Measurements from ENCODE around the gene CHN1. TPM values are rescaled to one million over a fixed set of nuclear protein-coding genes. Genes with fewer than 3 reads are reported as not detected.

Gene CHN1
- total RNA-seq, 5 donors from 2014 or later (not counting 1 experiment from before 2014, with no cell fraction given): 1.4 to 3.2 (median 3.0) TPM

GRCh38 chr2:174776223-174776622 lies 229.0 kb downstream of the CHN1 start:
- DNase-seq (peak in 7 of 35 experiments; percentile 11 to 52 (median 29)), ATAC-seq (replicated peaks in 1 of 4) (no peak)
- Histone ChIP-seq H3K36me3 (ENCODE audit: control insufficient read depth in 2 of 2, extremely low read depth in 1 of 2, insufficient read depth in 1 of 2, low read length in 1 of 2) (no peaks in the 10 kb centered on the region), H3K27me3 (replicated peaks in 1 of 2; ENCODE audit: control insufficient read depth in 2 of 2, extremely low read depth in 1 of 2, insufficient read depth in 2 of 2, low read length in 1 of 2) (no peaks in the 10 kb centered on the region), H3K27ac (ENCODE audit: low read length) (no peak overlapping the region), H3K4me3 (ENCODE audit: control insufficient read depth in 1 of 2, extremely low read depth in 1 of 2, low read length in 1 of 2) (no peak overlapping the region), H3K4me1 (ENCODE audit: control insufficient read depth in 1 of 2, extremely low read depth in 1 of 2, insufficient read depth in 2 of 2, low read length in 2 of 2) (peaks cover 32 to 52% of the 10 kb centered on the region in 2 experiments), H3K9me3 (no peaks in the 10 kb centered on the region)
- Mint-ChIP-seq H3K4me1 (peaks cover 52 to 59% (median 58%) of the 10 kb centered on the region in 3 donors), H3K36me3 (no peaks in the 10 kb centered on the region), H3K27me3 (no peaks in the 10 kb centered on the region), H3K9me3 (no peaks in the 10 kb centered on the region), H3K27ac (peak overlapping the region in 1 of 2 donors; percentile 57), H3K4me3 (peak overlapping the region in 1 of 3 donors; percentile 10)
- CTCF ChIA-PET: interaction anchor here (1.6 to 3.8 kb wide), 3 partner anchors 27 to 79 kb away, joined by 3 to 18 read pairs (median 12); no protein-coding TSS in a partner anchor
- POLR2A ChIA-PET: no interaction called here
- 100% methylated on average over 2 of the region's 6 CpGs for WGBS (ENCODE audit: insufficient coverage)

- H3K4me1 Mint-ChIP-seq: peaks cover 51 to 56% (median 53%) of the 10 kb centered on the region in 3 donors
- no peak for ATAC-seq (replicated peaks in 1 of 4)
- 35% methylated on average over 2 of the region's 5 CpGs for WGBS (ENCODE audit: insufficient coverage)
- no peaks in the 10 kb centered on the region for H3K27me3 Mint-ChIP-seq
- H3K4me3 ChIP-seq (ENCODE audit: control insufficient read depth in 1 of 2, extremely low read depth in 1 of 2, low read length in 1 of 2): no peak overlapping the region
- no peak overlapping the region for H3K27ac ChIP-seq (ENCODE audit: low read length)
- CTCF ChIA-PET: interaction anchor here (1.3 to 3.8 kb wide), 4 partner anchors 9 to 78 kb away, joined by 3 to 18 read pairs (median 8); no protein-coding TSS in a partner anchor
- H3K4me3 Mint-ChIP-seq: no peak overlapping the region
- peaks cover 32 to 51% of the 10 kb centered on the region in 2 experiments for H3K4me1 ChIP-seq (ENCODE audit: control insufficient read depth in 1 of 2, extremely low read depth in 1 of 2, insufficient read depth in 2 of 2, low read length in 2 of 2)
- H3K36me3 ChIP-seq (ENCODE audit: control insufficient read depth in 2 of 2, extremely low read depth in 1 of 2, insufficient read depth in 1 of 2, low read length in 1 of 2): no peaks in the 10 kb centered on the region
- POLR2A ChIA-PET: interaction anchor here (0.5 to 0.6 kb wide), 2 partner anchors 9 to 865 kb away, joined by 3 read pairs; no protein-coding TSS in a partner anchor
- DNase-seq: no peak
- H3K27ac Mint-ChIP-seq: peak overlapping the region in 1 of 2 donors; percentile 28
- H3K36me3 Mint-ChIP-seq: no peaks in the 10 kb centered on the region
- no peaks in the 10 kb centered on the region for H3K27me3 ChIP-seq (replicated peaks in 1 of 2; ENCODE audit: control insufficient read depth in 2 of 2, extremely low read depth in 1 of 2, insufficient read depth in 2 of 2, low read length in 1 of 2)
- H3K9me3 Mint-ChIP-seq: no peaks in the 10 kb centered on the region
- H3K9me3 ChIP-seq: no peaks in the 10 kb centered on the region
Observed at GRCh38 chr2:174775571-174775980, 229.6 kb downstream of the CHN1 start.

GRCh38 chr2:174774886-174775285 lies 230.3 kb downstream of the CHN1 start:
- no peak overlapping the region for H3K4me3 Mint-ChIP-seq
- Histone ChIP-seq H3K4me3 (ENCODE audit: control insufficient read depth in 1 of 2, extremely low read depth in 1 of 2, low read length in 1 of 2) (no peak overlapping the region), H3K27me3 (replicated peaks in 1 of 2; ENCODE audit: control insufficient read depth in 2 of 2, extremely low read depth in 1 of 2, insufficient read depth in 2 of 2, low read length in 1 of 2) (no peaks in the 10 kb centered on the region), H3K4me1 (ENCODE audit: control insufficient read depth in 1 of 2, extremely low read depth in 1 of 2, insufficient read depth in 2 of 2, low read length in 2 of 2) (peaks cover 32 to 44% of the 10 kb centered on the region in 2 experiments), H3K36me3 (ENCODE audit: control insufficient read depth in 2 of 2, extremely low read depth in 1 of 2, insufficient read depth in 1 of 2, low read length in 1 of 2) (no peaks in the 10 kb centered on the region), H3K27ac (ENCODE audit: low read length) (no peak overlapping the region), H3K9me3 (no peaks in the 10 kb centered on the region)
- no peak for ATAC-seq (replicated peaks in 1 of 4)
- H3K27ac Mint-ChIP-seq: no peak overlapping the region
- DNase-seq: no peak
- POLR2A ChIA-PET: interaction anchor here in 1 of 2 donors (0.6 kb wide), 1 partner anchor 9 kb away, joined by 3 read pairs; no protein-coding TSS in a partner anchor
- H3K27me3 Mint-ChIP-seq: no peaks in the 10 kb centered on the region
- CTCF ChIA-PET: interaction anchor here (0.9 to 3.8 kb wide), 6 partner anchors 10 to 77 kb away, joined by 3 to 18 read pairs (median 3); partner anchors contain the start of gene CHRNA1 (in 1 of the 2)
- WGBS (ENCODE audit: insufficient coverage): 93% methylated on average over 2 of the region's 4 CpGs
- H3K9me3 Mint-ChIP-seq: no peaks in the 10 kb centered on the region
- H3K36me3 Mint-ChIP-seq: no peaks in the 10 kb centered on the region
- H3K4me1 Mint-ChIP-seq: peaks cover 45 to 50% (median 46%) of the 10 kb centered on the region in 3 donors

- Mint-ChIP-seq H3K4me1 (peaks cover 30 to 34% (median 30%) of the 10 kb centered on the region in 3 donors), H3K27me3 (no peaks in the 10 kb centered on the region), H3K27ac (no peak overlapping the region), H3K9me3 (no peaks in the 10 kb centered on the region), H3K36me3 (no peaks in the 10 kb centered on the region), H3K4me3 (no peak overlapping the region)
- Histone ChIP-seq H3K27ac (ENCODE audit: low read length) (no peak overlapping the region), H3K9me3 (no peaks in the 10 kb centered on the region), H3K4me1 (ENCODE audit: control insufficient read depth in 1 of 2, extremely low read depth in 1 of 2, insufficient read depth in 2 of 2, low read length in 2 of 2) (peaks cover 17 to 27% of the 10 kb centered on the region in 2 experiments), H3K36me3 (ENCODE audit: control insufficient read depth in 2 of 2, extremely low read depth in 1 of 2, insufficient read depth in 1 of 2, low read length in 1 of 2) (no peaks in the 10 kb centered on the region), H3K4me3 (ENCODE audit: control insufficient read depth in 1 of 2, extremely low read depth in 1 of 2, low read length in 1 of 2) (no peak overlapping the region), H3K27me3 (replicated peaks in 1 of 2; ENCODE audit: control insufficient read depth in 2 of 2, extremely low read depth in 1 of 2, insufficient read depth in 2 of 2, low read length in 1 of 2) (no peaks in the 10 kb centered on the region)
- 100% methylated on average over 1 of the region's 2 CpGs for WGBS (ENCODE audit: insufficient coverage)
- ChIA-PET POLR2A (no interaction called here), CTCF (no interaction called here)
- DNase-seq (no peak), ATAC-seq (replicated peaks in 1 of 4) (no peak)
Observed at GRCh38 chr2:174773215-174773614, 232.0 kb downstream of the CHN1 start.

GRCh38 chr2:174772472-174772801 lies 232.7 kb downstream of the CHN1 start:
- POLR2A ChIA-PET: interaction anchor here in 1 of 2 donors (0.6 kb wide), 1 partner anchor 9 kb away, joined by 3 read pairs; no protein-coding TSS in a partner anchor

GRCh38 chr2:174771631-174772471 lies 233.3 kb downstream of the CHN1 start:
- ChIA-PET CTCF (interaction anchor here (0.8 to 2.1 kb wide), 6 partner anchors 9 to 219 kb away, joined by 3 to 13 read pairs (median 4); no protein-coding TSS in a partner anchor), POLR2A (no interaction called here)
- Histone ChIP-seq H3K27ac (ENCODE audit: low read length) (no peak overlapping the region), H3K4me1 (ENCODE audit: control insufficient read depth in 1 of 2, extremely low read depth in 1 of 2, insufficient read depth in 2 of 2, low read length in 2 of 2) (peaks cover 4 to 15% of the 10 kb centered on the region in 2 experiments), H3K9me3 (no peaks in the 10 kb centered on the region), H3K27me3 (replicated peaks in 1 of 2; ENCODE audit: control insufficient read depth in 2 of 2, extremely low read depth in 1 of 2, insufficient read depth in 2 of 2, low read length in 1 of 2) (no peaks in the 10 kb centered on the region), H3K4me3 (ENCODE audit: control insufficient read depth in 1 of 2, extremely low read depth in 1 of 2, low read length in 1 of 2) (no peak overlapping the region), H3K36me3 (ENCODE audit: control insufficient read depth in 2 of 2, extremely low read depth in 1 of 2, insufficient read depth in 1 of 2, low read length in 1 of 2) (no peaks in the 10 kb centered on the region)
- DNase-seq (peak in 14 of 35 experiments; percentile 11 to 57 (median 31)), ATAC-seq (replicated peaks in 1 of 4) (peak in 2 of 4 experiments; percentile 63 to 72)
- no peaks in the 10 kb centered on the region for H3K9me3 Mint-ChIP-seq
- no peaks in the 10 kb centered on the region for H3K27me3 Mint-ChIP-seq
- 73% methylated on average over 6 of the region's 14 CpGs for WGBS (ENCODE audit: insufficient coverage)
- H3K27ac Mint-ChIP-seq: no peak overlapping the region
- H3K4me3 Mint-ChIP-seq: no peak overlapping the region
- H3K4me1 Mint-ChIP-seq: peaks cover 17 to 20% (median 17%) of the 10 kb centered on the region in 3 donors
- H3K36me3 Mint-ChIP-seq: no peaks in the 10 kb centered on the region

More at GRCh38 chr2:174772472-174772801, 232.7 kb downstream of the CHN1 start:
- H3K4me1 ChIP-seq (ENCODE audit: control insufficient read depth in 1 of 2, extremely low read depth in 1 of 2, insufficient read depth in 2 of 2, low read length in 2 of 2): peaks cover 9 to 20% of the 10 kb centered on the region in 2 experiments
- no peaks in the 10 kb centered on the region for H3K9me3 ChIP-seq
- H3K27ac ChIP-seq (ENCODE audit: low read length): no peak overlapping the region
- H3K36me3 Mint-ChIP-seq: no peaks in the 10 kb centered on the region
- H3K27ac Mint-ChIP-seq: no peak overlapping the region
- no peak overlapping the region for H3K4me3 Mint-ChIP-seq
- no peaks in the 10 kb centered on the region for H3K27me3 Mint-ChIP-seq
- ATAC-seq (replicated peaks in 1 of 4) (no peak), DNase-seq (no peak)
- H3K9me3 Mint-ChIP-seq: no peaks in the 10 kb centered on the region
- WGBS (ENCODE audit: insufficient coverage): no CpG with 5 or more reads among the region's 5 CpGs
- H3K4me1 Mint-ChIP-seq: peaks cover 22 to 26% (median 22%) of the 10 kb centered on the region in 3 donors
- CTCF ChIA-PET: interaction anchor here (0.8 to 2.1 kb wide), 3 partner anchors 24 to 218 kb away, joined by 4 to 13 read pairs (median 7); no protein-coding TSS in a partner anchor
- H3K27me3 ChIP-seq (replicated peaks in 1 of 2; ENCODE audit: control insufficient read depth in 2 of 2, extremely low read depth in 1 of 2, insufficient read depth in 2 of 2, low read length in 1 of 2): no peaks in the 10 kb centered on the region
- H3K4me3 ChIP-seq (ENCODE audit: control insufficient read depth in 1 of 2, extremely low read depth in 1 of 2, low read length in 1 of 2): no peak overlapping the region
- no peaks in the 10 kb centered on the region for H3K36me3 ChIP-seq (ENCODE audit: control insufficient read depth in 2 of 2, extremely low read depth in 1 of 2, insufficient read depth in 1 of 2, low read length in 1 of 2)
